Effector memory CD8-positive, alpha-beta T cell (primary cell): ENCODE measurements around the gene SLC24A4.
A peak's percentile ranks its signal among the peaks of the same experiment; 100 is the strongest.

Source experiments
- ATAC-seq: fragments of 150-1000 bp; cut with Tn5 transposase; replicated peaks from 2 replicates; pipeline ENCODE4 v1.10.0; 2021; ENCODE audit warnings: mild to moderate bottlenecking, moderate library complexity
- DNase-seq, 3 experiments: peaks; one replicate each; pipeline ENCODE4 v3.0.0; 2021
- H3K27ac Mint-ChIP-seq, 2 donors: one replicate each; pipeline ENCODE4 v1.8.0; 2022; ENCODE audit warnings: mild to moderate bottlenecking in 2 of 2, mixed read lengths in 2 of 2, moderate library complexity in 2 of 2
- H3K27me3 Mint-ChIP-seq, 2 donors: one replicate each; pipeline ENCODE4 v1.8.0; 2022; ENCODE audit warnings: mixed read lengths in 2 of 2
- H3K36me3 Mint-ChIP-seq: one replicate; pipeline ENCODE4 v1.8.0; 2022; ENCODE audit warnings: mild to moderate bottlenecking, moderate library complexity, mixed read lengths; ENCODE audit not compliant: insufficient read depth
- H3K4me1 Mint-ChIP-seq, 2 donors: one replicate each; pipeline ENCODE4 v1.8.0; 2022; ENCODE audit warnings: low read depth in 2 of 2, mixed read lengths in 2 of 2
- H3K4me3 Mint-ChIP-seq, 2 donors: one replicate each; pipeline ENCODE4 v1.8.0; 2022; ENCODE audit warnings: mild to moderate bottlenecking in 2 of 2, mixed read lengths in 2 of 2, moderate library complexity in 2 of 2
- H3K9me3 Mint-ChIP-seq, 2 donors: one replicate each; pipeline ENCODE4 v1.8.0; 2022; ENCODE audit warnings: mixed read lengths in 2 of 2

SLC24A4 gene

GRCh38 chr14:92465353-92466055 lies 142.5 kb downstream of the SLC24A4 start:
- Mint-ChIP-seq H3K4me1 (peaks cover 19 to 27% of the 10 kb centered on the region in 2 donors), H3K36me3 (no peaks in the 10 kb centered on the region), H3K27me3 (no peaks in the 10 kb centered on the region), H3K27ac (peak overlapping the region; percentile 35 to 53), H3K9me3 (no peaks in the 10 kb centered on the region), H3K4me3 (no peak overlapping the region)
- DNase-seq (no peak), ATAC-seq (no peak)

- Mint-ChIP-seq H3K4me3 (no peak overlapping the region), H3K27me3 (no peaks in the 10 kb centered on the region), H3K9me3 (no peaks in the 10 kb centered on the region), H3K36me3 (no peaks in the 10 kb centered on the region), H3K4me1 (peaks cover 15 to 24% of the 10 kb centered on the region in 2 donors), H3K27ac (peak overlapping the region in 1 of 2 donors; percentile 35)
- no peak for DNase-seq
- ATAC-seq = no peak
Observed at GRCh38 chr14:92466059-92466458, 143.1 kb downstream of the SLC24A4 start.

- H3K4me3 Mint-ChIP-seq = no peak overlapping the region
- H3K36me3 Mint-ChIP-seq = no peaks in the 10 kb centered on the region
- no peak overlapping the region for H3K27ac Mint-ChIP-seq
- peaks cover 4 to 8% of the 10 kb centered on the region in 2 donors for H3K4me1 Mint-ChIP-seq
- H3K27me3 Mint-ChIP-seq = no peaks in the 10 kb centered on the region
- ATAC-seq (no peak), DNase-seq (no peak)
- no peaks in the 10 kb centered on the region for H3K9me3 Mint-ChIP-seq
Observed at GRCh38 chr14:92469515-92469914, 146.6 kb downstream of the SLC24A4 start.

GRCh38 chr14:92470215-92470614 lies 147.2 kb downstream of the SLC24A4 start:
- no peak for ATAC-seq
- DNase-seq = no peak
- H3K36me3 Mint-ChIP-seq = no peaks in the 10 kb centered on the region

GRCh38 chr14:92470811-92471210 lies 147.8 kb downstream of the SLC24A4 start:
- Mint-ChIP-seq H3K27me3 (no peaks in the 10 kb centered on the region), H3K9me3 (no peaks in the 10 kb centered on the region), H3K4me3 (no peak overlapping the region), H3K4me1 (peaks cover 4 to 8% of the 10 kb centered on the region in 2 donors), H3K36me3 (no peaks in the 10 kb centered on the region), H3K27ac (no peak overlapping the region)
- DNase-seq = no peak
- no peak for ATAC-seq

More at GRCh38 chr14:92470215-92470614, 147.2 kb downstream of the SLC24A4 start:
- Mint-ChIP-seq H3K27me3 (no peaks in the 10 kb centered on the region), H3K4me3 (no peak overlapping the region), H3K4me1 (peaks cover 4 to 8% of the 10 kb centered on the region in 2 donors), H3K9me3 (no peaks in the 10 kb centered on the region), H3K27ac (no peak overlapping the region)

GRCh38 chr14:92471919-92472318 lies 149.0 kb downstream of the SLC24A4 start:
- H3K36me3 Mint-ChIP-seq = no peaks in the 10 kb centered on the region
- peaks cover 4 to 8% of the 10 kb centered on the region in 2 donors for H3K4me1 Mint-ChIP-seq
- H3K4me3 Mint-ChIP-seq = no peak overlapping the region
- no peaks in the 10 kb centered on the region for H3K27me3 Mint-ChIP-seq
- DNase-seq (no peak), ATAC-seq (no peak)
- no peaks in the 10 kb centered on the region for H3K9me3 Mint-ChIP-seq
- H3K27ac Mint-ChIP-seq = no peak overlapping the region

- Mint-ChIP-seq H3K36me3 (no peaks in the 10 kb centered on the region), H3K9me3 (no peaks in the 10 kb centered on the region), H3K4me1 (peaks cover 4 to 8% of the 10 kb centered on the region in 2 donors), H3K4me3 (no peak overlapping the region), H3K27me3 (no peaks in the 10 kb centered on the region), H3K27ac (no peak overlapping the region)
- no peak for DNase-seq
- ATAC-seq = no peak
Observed at GRCh38 chr14:92472860-92473259, 149.9 kb downstream of the SLC24A4 start.

GRCh38 chr14:92473261-92473968 lies 150.4 kb downstream of the SLC24A4 start:
- H3K36me3 Mint-ChIP-seq = no peaks in the 10 kb centered on the region
- H3K4me1 Mint-ChIP-seq = peaks cover 4 to 8% of the 10 kb centered on the region in 2 donors
- H3K4me3 Mint-ChIP-seq = no peak overlapping the region
- H3K27me3 Mint-ChIP-seq = no peaks in the 10 kb centered on the region
- DNase-seq (no peak), ATAC-seq (no peak)
- H3K27ac Mint-ChIP-seq = no peak overlapping the region
- no peaks in the 10 kb centered on the region for H3K9me3 Mint-ChIP-seq

GRCh38 chr14:92473969-92474535 lies 151.1 kb downstream of the SLC24A4 start:
- Mint-ChIP-seq H3K4me3 (no peak overlapping the region), H3K27ac (no peak overlapping the region), H3K36me3 (no peaks in the 10 kb centered on the region), H3K27me3 (no peaks in the 10 kb centered on the region), H3K9me3 (no peaks in the 10 kb centered on the region), H3K4me1 (peaks cover 4 to 8% of the 10 kb centered on the region in 2 donors)
- DNase-seq (no peak), ATAC-seq (no peak)

- H3K9me3 Mint-ChIP-seq = no peaks in the 10 kb centered on the region
- ATAC-seq = no peak
- H3K36me3 Mint-ChIP-seq = no peaks in the 10 kb centered on the region
- H3K27ac Mint-ChIP-seq = peak overlapping the region in 1 of 2 donors; percentile 32
- H3K4me3 Mint-ChIP-seq = no peak overlapping the region
- no peak for DNase-seq
- no peaks in the 10 kb centered on the region for H3K27me3 Mint-ChIP-seq
- H3K4me1 Mint-ChIP-seq = peaks cover 4 to 8% of the 10 kb centered on the region in 2 donors
Observed at GRCh38 chr14:92475037-92475436, 152.1 kb downstream of the SLC24A4 start.

- H3K9me3 Mint-ChIP-seq = no peaks in the 10 kb centered on the region
- peaks cover 4 to 8% of the 10 kb centered on the region in 2 donors for H3K4me1 Mint-ChIP-seq
- ATAC-seq (no peak), DNase-seq (no peak)
- no peaks in the 10 kb centered on the region for H3K27me3 Mint-ChIP-seq
- no peaks in the 10 kb centered on the region for H3K36me3 Mint-ChIP-seq
- peak overlapping the region in 1 of 2 donors; percentile 32 for H3K27ac Mint-ChIP-seq
- no peak overlapping the region for H3K4me3 Mint-ChIP-seq
Observed at GRCh38 chr14:92475451-92476187, 152.7 kb downstream of the SLC24A4 start.

- Mint-ChIP-seq H3K4me1 (peaks cover 0 to 1% of the 10 kb centered on the region in 2 donors), H3K27ac (no peak overlapping the region), H3K27me3 (peaks cover 0 to 13% of the 10 kb centered on the region in 2 donors), H3K4me3 (no peak overlapping the region), H3K9me3 (no peaks in the 10 kb centered on the region), H3K36me3 (no peaks in the 10 kb centered on the region)
- DNase-seq = no peak
- no peak for ATAC-seq
Observed at GRCh38 chr14:92480856-92481255, 157.9 kb downstream of the SLC24A4 start.

GRCh38 chr14:92481386-92481785 lies 158.4 kb downstream of the SLC24A4 start:
- DNase-seq = no peak

More at GRCh38 chr14:92481386-92481785, 158.4 kb downstream of the SLC24A4 start:
- H3K36me3 Mint-ChIP-seq = no peaks in the 10 kb centered on the region
- H3K9me3 Mint-ChIP-seq = no peaks in the 10 kb centered on the region
- H3K27me3 Mint-ChIP-seq = peaks cover 0 to 13% of the 10 kb centered on the region in 2 donors
- no peak overlapping the region for H3K4me3 Mint-ChIP-seq
- no peak for ATAC-seq
- no peak overlapping the region for H3K27ac Mint-ChIP-seq
- peaks cover 0 to 1% of the 10 kb centered on the region in 2 donors for H3K4me1 Mint-ChIP-seq
